Measurements from ENCODE around the gene JAKMIP1. TPM values are rescaled to one million over a fixed set of nuclear protein-coding genes. Genes with fewer than 3 reads are reported as not detected.

Gene JAKMIP1
- 29.4 TPM for total RNA-seq

DNA sequence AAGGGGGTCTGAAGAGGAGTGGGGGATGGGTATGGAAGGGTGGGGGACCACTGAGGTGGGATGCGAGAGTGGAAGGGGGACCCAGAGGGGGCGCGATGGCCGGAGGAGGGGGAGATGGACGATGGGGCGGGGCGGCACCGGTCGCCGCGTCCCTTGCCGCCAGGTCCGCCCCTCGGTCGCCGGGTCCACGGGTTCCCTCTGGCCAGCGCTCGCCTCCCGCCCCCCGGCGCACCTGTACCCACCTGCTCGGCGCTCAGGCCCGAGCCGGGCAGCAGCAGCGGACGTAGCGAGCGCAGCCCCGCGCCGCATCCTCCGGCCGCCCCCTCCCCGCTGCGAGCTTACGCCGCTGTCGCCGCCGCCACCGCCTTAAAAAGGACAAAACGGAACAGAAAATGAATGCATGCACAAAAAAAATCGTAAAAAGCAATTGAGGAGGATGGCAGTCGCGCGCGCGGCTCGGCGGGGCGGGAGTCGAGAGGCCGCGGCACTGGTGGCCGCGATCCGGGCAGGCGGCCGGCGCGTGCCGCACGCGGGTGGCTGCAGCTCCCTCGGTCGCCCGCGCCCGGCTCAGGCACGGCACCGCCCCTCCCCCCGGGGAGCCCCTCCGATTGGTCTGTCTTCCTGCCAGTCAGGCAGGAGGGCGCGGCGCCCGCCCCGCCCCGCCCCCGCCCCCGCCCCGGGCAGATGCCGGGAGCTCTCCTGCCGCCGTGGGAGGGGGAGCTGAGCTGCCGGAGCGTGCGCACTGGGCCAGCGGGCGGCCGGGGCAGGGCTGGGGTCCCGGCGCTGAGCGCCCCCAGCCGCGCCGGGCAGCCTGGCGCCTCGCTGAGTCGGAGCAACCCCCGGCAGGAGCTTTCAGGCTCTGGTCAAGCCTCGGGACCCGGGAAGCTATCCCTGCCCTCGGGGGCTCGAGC is at the start of gene JAKMIP1:
TSS of gene JAKMIP1 (minus strand) at position 539 of the 911 bp plus-strand sequence. CDS start 87,699 bp downstream, outside the sequence.

DNA sequence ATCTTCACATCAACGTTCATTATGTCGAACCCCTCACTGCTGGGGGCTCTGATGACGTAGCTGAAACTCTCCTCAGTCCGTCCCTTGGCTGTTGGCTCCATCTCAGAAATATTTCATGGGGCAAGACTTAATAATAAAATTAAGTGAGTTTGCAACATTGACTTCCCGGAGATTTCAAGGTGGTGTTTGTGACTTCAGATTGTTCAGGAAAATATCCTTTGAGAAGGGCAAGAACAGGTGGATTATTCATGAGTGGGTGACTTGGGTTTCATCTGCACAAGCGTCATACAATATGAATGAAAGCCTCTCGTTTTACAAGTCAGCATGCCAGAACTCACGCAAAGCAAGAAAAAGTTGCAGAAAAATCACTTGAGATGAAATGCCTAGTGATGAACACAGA is 182.0 kb downstream of the JAKMIP1 start, which contains the start of gene C4orf50:
TSS of gene C4orf50 (minus strand) at position 101 of the 400 bp plus-strand sequence.

Other genes with a start within 250 kb of the JAKMIP1 start
- gene C4orf50, start 182.1 kb downstream of the JAKMIP1 start, total RNA-seq = 28.2 TPM
- gene WFS1, start 69.3 kb upstream of the JAKMIP1 start, total RNA-seq = 5.9 TPM

Data from parietal lobe (tissue), 1 donor.